GM12878 (cell line): ENCODE results near the gene ADAMTS6. TPM values are rescaled to one million over a fixed set of nuclear protein-coding genes. Genes with fewer than 3 reads are reported as not detected.
"Not testable (repeated sequence)": the region's sequence is repeated elsewhere in the genome, so short reads cannot be mapped to it uniquely, and the experiment has no call there.

ENCODE experiments used
- ATAC-seq: fragments of 200-7000 bp; cut with Tn5 transposase; 3 replicates; pipeline ENCODE4 v1.9.1; 2020; ENCODE audit warnings: mild to moderate bottlenecking, moderate library complexity
- BruUV-seq: library from RNA; stranded (reverse); fragments of 400-500 nt; replicated peaks from 2 replicates; lab custom pipeline; 2021; lab: Mats Ljungman, UMichigan
- CTCF ChIA-PET: fragments of 300-600 bp; sonication (Branson Sonifier 250); formaldehyde crosslinking; extraction: SDS; loops from one replicate; lab custom pipeline; 2021; ENCODE audit warnings: inconsistent platforms; lab: Yijun Ruan, JAX
- POLR2A ChIA-PET: fragments of 350-600 bp; formaldehyde crosslinking; extraction: SDS; loops from one replicate; lab custom pipeline; 2021; ENCODE audit warnings: inconsistent platforms; lab: Charles Lee
- RAD21 ChIA-PET: fragments of 300-600 bp; sonication (Branson Sonifier 250); formaldehyde crosslinking; loops from one replicate; lab custom pipeline; 2023; ENCODE audit warnings: antibody characterized with exemption; ENCODE audit not compliant: unreplicated experiment; lab: Charles Lee
- SMC1A ChIA-PET: fragments of 300-600 bp; sonication (Branson Sonifier 250); formaldehyde crosslinking; loops from one replicate; lab custom pipeline; 2023; ENCODE audit not compliant: unreplicated experiment, uncharacterized antibody; lab: Charles Lee
- DNase-seq: peaks from one replicate; pipeline ENCODE4 v3.0.0-alpha.2; 2011; ENCODE audit warnings: low read depth, low spot score
- FAIRE-seq: peaks from 3 replicates; lab custom pipeline; 2011; peaks lifted over from hg19 to GRCh38; lab: Jason Lieb, UNC
- H2AFZ ChIP-seq: 2 replicates; pipeline ENCODE4 v1.6.0; 2011; ENCODE audit warnings: low read depth, low read length, control low read depth; ENCODE audit not compliant: control insufficient read depth
- H3K27ac ChIP-seq: 2 replicates; pipeline ENCODE4 v1.5.1; 2011; ENCODE audit warnings: control low read depth; ENCODE audit not compliant: control insufficient read depth, insufficient read depth
- H3K27me3 ChIP-seq, 2 experiments: replicated peaks in 1 of 2; 2 replicates each; pipeline versions ENCODE4 v1.6.0 to v1.6.1; 2011; ENCODE audit warnings: low read length in 1 of 2; ENCODE audit not compliant: control insufficient read depth in 2 of 2, insufficient read depth in 2 of 2
- H3K36me3 ChIP-seq, 2 experiments: 2 replicates each; pipeline ENCODE4 v1.5.1; 2011; ENCODE audit warnings: low read length in 1 of 2; ENCODE audit not compliant: control insufficient read depth in 2 of 2, insufficient read depth in 2 of 2
- H3K4me1 ChIP-seq: 2 replicates; pipeline ENCODE4 v1.6.1; 2011; ENCODE audit warnings: mild to moderate bottlenecking, low read length, moderate library complexity, mixed read lengths; ENCODE audit not compliant: control insufficient read depth, insufficient read depth
- H3K4me2 ChIP-seq: 2 replicates; pipeline ENCODE4 v1.6.0; 2011; ENCODE audit warnings: control low read depth; ENCODE audit not compliant: control insufficient read depth, insufficient read depth
- H3K4me3 ChIP-seq: fragments of 200-600 bp; sonication (generic); 2 replicates; pipeline ENCODE4 v1.5.1; 2016
- H3K79me2 ChIP-seq: 2 replicates; pipeline ENCODE4 v1.6.0; 2011; ENCODE audit warnings: low read length; ENCODE audit not compliant: control insufficient read depth, insufficient read depth
- H3K9ac ChIP-seq: 2 replicates; pipeline ENCODE4 v1.8.0; 2011; ENCODE audit warnings: low read length, control low read depth, mixed read lengths; ENCODE audit not compliant: control insufficient read depth, insufficient read depth
- H3K9me3 ChIP-seq: replicated peaks from 3 replicates; pipeline ENCODE4 v1.5.1; 2011; ENCODE audit warnings: mild to moderate bottlenecking, low read length; ENCODE audit not compliant: control insufficient read depth, insufficient read depth
- H4K20me1 ChIP-seq: 2 replicates; pipeline ENCODE4 v1.6.0; 2011; ENCODE audit not compliant: control insufficient read depth, insufficient read depth
- IKZF2 ChIP-seq, 2 experiments: fragments of 450-650 bp; IDR thresholded peaks; 2 replicates each; pipeline ENCODE4 v1.6.1; 2017; ENCODE audit warnings: mild to moderate bottlenecking in 2 of 2, moderate library complexity in 2 of 2
- NFXL1 ChIP-seq: fragments of 450-650 bp; IDR thresholded peaks from 2 replicates; pipeline ENCODE4 v1.6.1; 2017; ENCODE audit warnings: antibody characterized with exemption, mild to moderate bottlenecking, borderline replicate concordance
- SMC3 ChIP-seq: IDR thresholded peaks from 2 replicates; pipeline ENCODE4 v1.6.1; 2011; ENCODE audit warnings: low read length, improper control_type of control experiment, borderline replicate concordance
- WGBS: methylation state at CpG from one replicate; pipeline ENCODE4 v1.1.6; 2016; ENCODE audit warnings: low lambda C conversion rate; ENCODE audit not compliant: insufficient replicate concordance, insufficient coverage; ENCODE audit errors: missing lambda C conversion rate; 5-methylcytosine and 5-hydroxymethylcytosine counted together
- in situ Hi-C: fragments of 300-500 bp; cut with MboI; formaldehyde crosslinking; loops from 9 replicates; pipeline ENCODE4 v1.14.3; 2018; ENCODE audit warnings: mixed read lengths
- intact Hi-C: fragments of 100-400 bp; cut with micrococcal nuclease; formaldehyde crosslinking; loops from one replicate; pipeline ENCODE4 v1.14.2; 2022; ENCODE audit not compliant: unreplicated experiment
- polyA plus RNA-seq, 11 experiments: library from polyadenylated mRNA; depleted of rRNA in 4 of 11; unstranded in 6 of 11; stranded (reverse) in 5 of 11; fragments of >200 nt; fragmentation: Nextera tagmentation in 4 of 11; fragmentation: Illumina TruSeq in 1 of 11; extraction: Ambion mirVana in 4 of 11; extraction: Trizol in 1 of 11; gene quantifications; 1 replicate in 1 of 11; 2 replicates in 10 of 11; pipeline versions ENCODE4 v1.2.1 to v1.2.3, GENCODE V29; 2011 to 2016; ENCODE audit warnings: inconsistent platforms in 2 of 11, missing spikeins in 2 of 11, low read depth in 1 of 11
- total RNA-seq, 4 experiments: library from RNA; depleted of rRNA in 3 of 4; stranded (reverse); fragments of >200 nt in 3 of 4; fragmentation: Illumina TruSeq in 1 of 4; extraction: Trizol in 1 of 4; gene quantifications; 2 replicates each; pipeline versions ENCODE4 v1.2.1 to v1.2.3, GENCODE V29; 2013 to 2021

The ADAMTS6 gene
- total and polyA plus RNA-seq, 10 of the 15 experiments (the other 5 are each of a cell fraction or from before 2014, with no cell fraction given) = 1.1 to 12.3 (median 6.5) TPM

DNA sequence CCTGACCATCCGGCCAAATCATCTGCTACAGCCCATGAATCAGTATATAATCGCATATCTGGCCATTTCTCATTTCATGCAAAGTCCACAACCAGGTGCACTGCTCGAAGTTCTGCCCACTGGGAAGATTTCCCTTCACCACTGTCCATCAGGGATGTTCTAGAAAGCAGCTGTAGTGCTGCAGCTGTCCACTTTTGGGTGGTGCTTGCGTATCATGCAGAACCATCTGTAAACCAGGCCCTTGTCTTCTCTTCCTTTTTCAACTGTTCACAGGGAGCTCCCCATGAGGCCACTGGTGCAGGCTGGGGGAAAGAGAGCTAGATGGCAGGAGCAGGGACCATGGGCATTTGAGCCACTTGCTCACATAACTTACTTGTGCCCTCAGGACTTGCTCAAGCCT is 7.4 kb upstream of the ADAMTS6 start (continued):
- TF ChIP-seq NFXL1 (no peak), IKZF2 (IDR thresholded peaks at IDR 0.05) (no peak), SMC3 (no peak)

DNA sequence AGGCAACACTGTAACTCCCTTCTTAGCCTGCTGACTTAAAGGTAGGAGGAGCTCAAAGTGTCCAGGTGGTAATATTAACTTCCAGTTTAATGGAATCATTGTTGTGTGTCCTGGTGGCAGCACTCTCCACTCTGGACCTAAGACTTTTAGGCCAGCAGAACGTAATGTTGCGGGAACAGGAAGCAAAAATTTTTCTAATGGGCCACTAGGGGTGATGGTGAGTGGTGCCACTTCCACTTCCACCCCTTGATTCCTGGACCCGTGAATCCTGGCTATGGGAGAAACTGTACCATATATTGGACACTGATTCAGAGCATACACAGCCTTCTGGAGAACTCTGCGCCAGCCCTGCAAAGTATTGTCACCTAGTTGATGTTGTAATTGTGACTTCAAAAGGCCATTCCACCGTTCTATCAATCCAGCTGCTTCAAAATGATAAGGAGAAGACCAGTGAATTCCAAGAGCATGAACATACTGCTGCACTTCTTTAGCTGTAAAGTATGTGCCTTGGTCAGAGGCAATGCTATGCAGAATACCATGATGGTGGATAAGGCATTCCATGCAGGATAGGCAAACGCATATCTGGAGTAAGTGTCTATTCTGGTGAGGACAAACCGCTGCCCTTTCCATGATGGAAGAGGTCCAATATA is 6.4 kb upstream of the ADAMTS6 start:
- H3K9me3 ChIP-seq, H3K79me2 ChIP-seq, RAD21 ChIA-PET, H3K4me2 ChIP-seq, H4K20me1 ChIP-seq, FAIRE-seq, CTCF ChIA-PET, POLR2A ChIA-PET, H3K4me3 ChIP-seq, DNase-seq, H3K4me1 ChIP-seq, ATAC-seq, H3K27ac ChIP-seq, H3K27me3 ChIP-seq, H2AFZ ChIP-seq, BruUV-seq, H3K9ac ChIP-seq, H3K36me3 ChIP-seq: not testable (repeated sequence)
- intact Hi-C loops (loop anchor here (10.0 kb wide), 1 partner anchor 63 kb away; no protein-coding TSS in a partner anchor), in situ Hi-C loops (loop anchor here (10.0 kb wide), 1 partner anchor 853 kb away; no protein-coding TSS in a partner anchor)
- SMC1A ChIA-PET = interaction anchor here (1.2 to 2.9 kb wide), 2 partner anchors 670 to 677 kb away, joined by 3 to 10 read pairs; no protein-coding TSS in a partner anchor
- 98% methylated on average over 7 of the region's 7 CpGs for WGBS

DNA sequence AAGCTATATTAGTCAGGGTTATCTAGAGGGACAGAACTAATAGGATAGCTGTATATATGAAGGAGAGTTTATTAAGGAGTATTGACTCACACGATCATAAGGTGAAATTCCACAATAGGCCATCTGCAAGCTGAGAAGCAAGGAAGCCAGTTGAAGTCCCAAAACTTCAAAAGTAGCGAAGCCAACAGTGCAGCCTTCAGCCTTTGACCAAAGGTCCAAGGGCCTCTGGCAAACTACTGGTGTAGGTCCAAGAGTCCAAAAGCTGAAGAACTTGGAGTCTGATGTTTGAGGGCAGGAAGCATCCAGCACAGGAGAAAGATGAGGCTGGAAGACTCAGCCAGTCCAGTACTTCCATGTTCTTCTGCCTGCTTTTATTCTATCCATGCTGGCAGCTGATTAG is 5.1 kb upstream of the ADAMTS6 start:
- H3K36me3 ChIP-seq, H3K27me3 ChIP-seq, FAIRE-seq, H3K79me2 ChIP-seq, BruUV-seq, H3K4me3 ChIP-seq, ATAC-seq, DNase-seq, H3K4me2 ChIP-seq, H3K27ac ChIP-seq, H4K20me1 ChIP-seq, H3K9ac ChIP-seq, H3K9me3 ChIP-seq, H2AFZ ChIP-seq, H3K4me1 ChIP-seq: not testable (repeated sequence)
- intact Hi-C loops (loop anchor here (10.0 kb wide), 1 partner anchor 62 kb away; no protein-coding TSS in a partner anchor), in situ Hi-C loops (loop anchor here (10.0 kb wide), 1 partner anchor 852 kb away; no protein-coding TSS in a partner anchor)
- 95% methylated on average over 2 of the region's 2 CpGs for WGBS
- ChIA-PET POLR2A (interaction anchor here (0.6 kb wide), 1 partner anchor 835 kb away, joined by 4 read pairs; no protein-coding TSS in a partner anchor), CTCF (interaction anchor here (0.6 to 7.4 kb wide), 6 partner anchors 515 to 702 kb away, joined by 3 to 123 read pairs (median 4); no protein-coding TSS in a partner anchor), SMC1A (interaction anchor here (0.6 to 2.9 kb wide), 7 partner anchors 28 to 851 kb away, joined by 3 to 10 read pairs (median 3); no protein-coding TSS in a partner anchor), RAD21 (interaction anchor here (0.7 to 1.3 kb wide), 4 partner anchors 371 to 699 kb away, joined by 3 to 6 read pairs (median 4); no protein-coding TSS in a partner anchor)
